Skin epidermis (tissue), 12 donors: ENCODE results near the gene COA1.
"Not testable (repeated sequence)": the region's sequence is repeated elsewhere in the genome, so short reads cannot be mapped to it uniquely, and the experiment has no call there.

ENCODE experiments used
- H3K27ac ChIP-seq, 21 experiments: fragments of 200-600 bp; sonication (generic) in 11 of 21; one replicate each; pipeline ENCODE4 v1.5.0; 2020; ENCODE audit warnings: mild to moderate bottlenecking in 3 of 21, inconsistent platforms in 2 of 21, moderate library complexity in 2 of 21
- H3K4me3 ChIP-seq, 7 experiments: fragments of 200-600 bp; sonication (generic) in 2 of 7; one replicate each; pipeline ENCODE4 v1.5.0; 2020; ENCODE audit warnings: inconsistent platforms in 2 of 7, mild to moderate bottlenecking in 2 of 7, moderate library complexity in 1 of 7

COA1 gene

DNA sequence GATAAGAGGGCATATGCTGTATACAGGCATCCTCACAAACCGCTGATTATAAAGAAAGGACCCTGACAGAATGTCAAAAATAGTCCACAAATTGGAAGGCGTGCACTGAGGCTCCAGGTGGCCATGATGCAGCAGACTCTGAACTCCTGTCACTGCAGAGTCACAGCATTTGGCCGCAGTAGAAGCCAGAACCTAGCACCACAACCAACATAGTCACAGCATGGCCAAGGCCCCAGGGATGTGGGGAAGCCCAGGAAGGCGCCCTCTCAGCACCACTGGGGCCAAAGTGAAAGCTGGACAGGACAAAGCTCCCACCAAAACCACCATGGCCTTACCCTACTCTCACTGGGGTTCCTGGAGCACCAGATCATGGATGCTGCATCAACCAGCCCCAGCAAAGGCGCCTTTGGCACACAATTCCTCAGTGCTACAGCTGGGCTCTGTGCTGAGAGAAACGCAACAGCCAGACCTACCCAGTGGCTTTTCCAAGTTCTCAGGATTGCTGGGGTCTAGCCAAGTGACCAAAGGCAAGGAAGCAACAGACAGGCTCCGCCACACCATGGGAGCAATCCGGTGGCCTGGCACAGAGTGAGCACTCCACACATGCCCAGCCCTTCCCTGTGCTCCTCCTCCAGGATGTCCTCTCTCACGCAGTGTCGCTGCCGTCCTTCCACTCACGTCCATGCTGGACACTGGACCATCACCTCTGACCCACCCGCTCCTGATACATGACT is 86.3 kb downstream of the COA1 start:
- Histone ChIP-seq H3K4me3 (no peak overlapping the region), H3K27ac (peak overlapping the region in 3 of 21 experiments; percentile 3 to 58 (median 16))

DNA sequence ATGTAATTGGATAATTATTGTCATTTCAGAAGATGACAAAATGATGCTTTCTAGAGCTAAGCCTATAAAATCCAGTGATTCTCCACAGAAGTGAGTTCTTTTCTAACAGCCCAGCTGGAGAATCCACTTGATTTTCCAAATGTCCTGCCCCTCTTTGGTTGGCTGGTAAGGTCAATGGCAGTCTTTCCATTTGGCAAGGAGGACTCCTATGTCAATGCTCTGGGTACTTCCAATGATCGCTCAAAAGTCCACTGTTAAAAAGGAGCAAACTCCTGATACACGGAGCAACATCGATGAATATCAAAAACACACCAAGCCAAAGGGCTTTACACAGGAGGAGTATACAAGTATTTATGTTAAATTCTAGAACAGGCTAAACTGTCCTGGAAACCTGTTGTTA is 88.6 kb downstream of the COA1 start:
- H3K27ac ChIP-seq, result peak overlapping the region in 13 of 21 experiments; percentile 20 to 72 (median 55)

DNA sequence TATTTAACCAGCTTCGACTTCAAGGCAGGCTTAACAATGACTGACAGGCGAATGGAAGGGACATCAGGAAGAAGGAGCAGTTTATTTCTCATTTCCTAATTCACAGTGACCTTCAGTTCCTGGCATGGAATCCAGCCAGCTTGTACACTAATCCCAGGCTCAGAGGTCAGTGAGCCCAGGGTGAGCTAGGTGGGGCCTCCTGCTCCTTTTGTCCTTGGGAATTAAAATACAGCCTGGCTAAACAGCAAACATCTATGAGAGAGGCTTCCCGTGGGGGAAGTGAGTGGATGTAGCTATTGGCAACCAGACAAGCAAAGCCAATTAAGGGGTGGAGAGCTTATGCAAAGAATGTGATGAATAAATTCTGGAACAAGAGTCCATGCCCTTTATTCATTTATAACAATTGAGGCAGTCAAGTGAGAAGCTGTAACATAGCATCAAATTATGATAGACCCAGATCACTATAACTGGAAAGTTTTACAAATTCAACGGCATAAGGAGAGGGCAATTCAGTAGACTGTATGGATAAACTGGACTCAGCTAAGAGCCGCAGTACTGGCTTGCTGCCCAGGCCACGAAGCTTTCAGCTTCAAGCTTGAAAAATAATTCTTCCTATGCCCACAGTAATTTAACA is 89.3 kb downstream of the COA1 start:
- H3K4me3 ChIP-seq, result no peak overlapping the region
- H3K27ac ChIP-seq, result peak overlapping the region in 14 of 21 experiments; percentile 20 to 72 (median 52)

More for the DNA sequence above, 88.6 kb downstream of the COA1 start:
- H3K4me3 ChIP-seq, result no peak overlapping the region

DNA sequence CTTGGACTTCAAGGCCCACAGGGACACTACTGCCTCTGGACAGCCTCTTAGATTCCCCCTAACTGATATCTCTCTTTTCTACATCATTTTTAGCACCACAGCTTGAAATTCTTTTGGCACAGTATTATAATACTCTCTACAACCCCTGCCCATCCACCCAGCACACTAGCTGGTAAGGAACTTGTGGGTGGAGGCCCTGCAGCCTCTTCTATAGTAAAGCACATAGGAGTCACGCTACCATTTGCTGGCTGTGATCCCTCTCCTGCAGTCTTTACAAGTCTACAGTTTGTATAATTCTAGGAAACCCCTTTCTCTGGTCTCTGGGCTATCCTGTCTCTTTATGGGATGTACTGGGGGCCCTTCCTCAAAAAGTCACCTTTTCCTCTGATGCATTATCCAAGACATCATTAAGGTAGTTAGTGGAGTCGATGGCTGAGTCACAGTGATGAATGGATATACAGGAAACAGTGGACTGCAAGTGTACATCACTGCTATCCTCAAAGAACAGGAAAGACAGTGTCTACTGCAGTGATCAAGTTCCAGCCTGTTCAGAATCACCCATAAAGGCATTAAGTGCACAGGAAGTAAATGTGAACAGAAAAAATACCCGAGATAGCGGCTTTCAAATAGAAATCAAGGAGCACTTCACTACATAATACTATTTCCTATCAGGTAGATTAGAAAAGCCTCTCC is 92.1 kb downstream of the COA1 start:
- H3K4me3 ChIP-seq, result no peak overlapping the region
- peak overlapping the region in 14 of 21 experiments; percentile 3 to 71 (median 52) for H3K27ac ChIP-seq

DNA sequence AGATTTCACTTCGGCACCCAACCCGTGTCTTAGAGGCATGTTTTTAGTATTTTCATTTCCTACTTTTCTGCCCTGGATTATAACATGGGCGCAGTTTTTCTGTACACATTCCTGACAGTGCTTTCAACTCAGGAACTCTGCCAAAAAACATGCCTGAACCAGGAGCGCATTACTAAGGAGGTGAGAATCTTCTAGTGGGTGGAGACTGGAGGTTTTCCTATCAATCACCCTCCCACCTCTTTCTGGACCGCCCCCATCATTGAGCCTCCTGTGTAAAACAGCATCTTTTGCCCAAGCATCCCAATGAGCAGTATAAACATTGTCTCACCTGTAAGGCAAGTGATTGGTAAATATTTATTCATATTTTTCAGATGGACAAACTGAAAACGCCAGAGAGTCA is 93.2 kb downstream of the COA1 start:
- H3K27ac ChIP-seq, result peak overlapping the region in 7 of 21 experiments; percentile 22 to 69 (median 54)
- H3K4me3 ChIP-seq, result no peak overlapping the region

DNA sequence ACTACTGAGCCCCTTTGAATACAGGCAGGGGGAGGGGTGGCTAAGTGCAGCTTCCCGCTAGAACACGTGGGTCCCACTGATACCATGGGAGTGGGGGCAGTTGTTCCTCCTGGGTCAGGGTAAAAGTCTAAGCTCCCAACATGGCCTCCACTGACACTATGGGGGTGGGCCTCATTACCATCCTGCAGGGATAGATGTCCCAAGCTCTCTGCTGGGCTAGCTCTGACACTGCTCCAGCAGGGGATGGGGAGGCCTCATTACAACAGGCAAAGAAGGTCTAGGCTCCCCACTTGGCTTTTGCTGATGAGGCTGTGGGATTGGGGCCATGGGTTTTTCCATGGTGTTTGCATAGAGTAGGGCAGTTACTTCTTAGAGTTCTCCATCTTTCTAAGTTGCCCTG is 94.9 kb downstream of the COA1 start:
- no peak overlapping the region for H3K4me3 ChIP-seq
- H3K27ac ChIP-seq, result no peak overlapping the region

DNA sequence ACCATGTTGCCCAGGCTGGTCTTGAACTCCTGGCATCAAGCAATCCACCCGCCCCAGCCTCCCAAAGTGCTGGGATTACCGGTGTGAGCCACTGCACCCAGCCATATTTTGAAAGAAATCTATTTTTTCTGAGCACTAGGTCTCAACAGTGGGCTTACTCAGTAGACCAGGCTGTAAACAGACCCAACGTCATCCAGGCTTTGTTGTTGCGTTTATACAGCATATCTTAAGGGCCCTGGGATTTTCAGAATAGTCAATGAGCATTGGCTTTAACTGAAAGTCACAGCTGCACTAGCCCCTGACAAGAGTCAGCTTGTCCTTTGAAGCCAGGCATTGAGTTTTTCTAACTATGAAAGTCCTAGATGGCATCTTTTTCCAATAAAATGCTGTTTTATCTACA is 96.6 kb downstream of the COA1 start:
- H3K27ac ChIP-seq, result no peak overlapping the region

DNA sequence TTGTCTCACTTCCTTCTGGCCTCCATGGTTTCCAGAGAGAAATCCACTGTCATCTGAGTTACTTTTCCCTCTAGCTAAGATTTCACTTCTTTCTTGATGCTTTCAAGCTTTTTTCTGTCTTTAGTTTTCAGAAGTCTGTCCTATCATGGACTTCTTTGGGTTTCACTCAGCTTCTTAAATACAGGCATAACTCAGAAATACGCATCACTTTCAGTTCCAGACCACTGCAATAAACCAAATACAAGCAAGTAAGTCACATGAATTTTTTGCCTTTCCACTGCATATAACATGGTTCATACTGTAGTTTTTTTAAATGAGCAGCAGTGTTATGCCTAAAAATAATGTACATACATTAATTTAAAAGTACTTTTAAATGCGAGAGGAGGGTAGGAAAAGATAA is 97.8 kb downstream of the COA1 start:
- Histone ChIP-seq H3K4me3 (no peak overlapping the region), H3K27ac (peak overlapping the region in 1 of 21 experiments; percentile 10)

More for the DNA sequence above, 96.6 kb downstream of the COA1 start:
- no peak overlapping the region for H3K4me3 ChIP-seq

DNA sequence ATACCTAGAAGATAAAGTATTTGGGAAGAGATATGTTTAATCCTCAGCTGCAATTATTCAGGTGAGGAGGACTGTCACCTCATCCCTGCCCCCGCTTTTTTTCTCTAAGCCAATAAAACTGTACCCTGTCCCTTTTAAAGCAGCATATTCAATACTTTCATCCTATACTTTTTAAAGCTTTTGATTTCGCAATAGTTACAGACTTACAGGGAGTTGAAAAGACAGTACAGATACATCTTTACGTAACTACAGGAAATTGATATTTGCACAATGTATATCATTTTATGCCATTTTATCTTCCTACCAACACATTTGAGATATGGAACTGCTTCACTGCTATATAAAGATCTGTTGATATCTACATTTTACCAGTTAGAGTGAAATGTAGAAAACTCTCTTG is 98.8 kb downstream of the COA1 start:
- no peak overlapping the region for H3K27ac ChIP-seq
- no peak overlapping the region for H3K4me3 ChIP-seq

DNA sequence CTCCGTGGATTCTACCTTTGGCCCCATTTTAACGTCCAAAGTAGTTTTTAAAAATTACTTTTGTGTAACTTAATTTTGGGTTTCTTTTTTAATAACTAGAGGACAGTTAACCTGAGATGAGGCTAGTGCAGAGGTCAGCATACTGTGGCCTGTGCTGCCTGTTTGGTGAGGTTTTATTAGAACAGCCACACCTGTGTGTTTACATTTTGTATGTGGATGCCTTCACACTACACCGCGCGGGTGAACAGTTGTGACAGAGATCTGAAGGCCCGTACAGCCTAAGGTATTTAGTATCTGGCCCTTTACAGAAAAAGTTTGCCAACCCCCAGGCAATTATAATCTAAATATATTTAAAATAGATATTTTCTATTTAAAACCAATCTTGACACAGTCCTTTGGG is 99.5 kb downstream of the COA1 start:
- no peak overlapping the region for H3K27ac ChIP-seq
- no peak overlapping the region for H3K4me3 ChIP-seq

DNA sequence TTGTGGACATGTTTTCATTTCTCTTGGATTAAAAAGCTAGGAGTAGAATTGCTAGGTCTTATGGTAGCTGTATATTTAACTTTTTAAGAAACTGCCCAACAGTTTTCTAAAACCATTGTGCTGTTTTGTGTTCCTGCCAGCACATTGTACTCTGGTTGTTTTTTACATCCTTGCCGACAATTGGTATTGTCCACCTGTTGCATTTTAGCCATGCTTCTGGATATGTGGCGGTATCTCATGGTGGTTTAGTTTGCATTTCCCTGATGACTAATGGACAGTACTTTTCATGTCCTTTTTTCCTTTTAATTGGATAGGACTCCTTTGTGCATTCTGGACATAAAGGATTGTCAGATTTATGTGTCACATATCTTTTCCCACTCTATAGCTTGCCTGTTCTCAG is 100.9 kb downstream of the COA1 start:
- Histone ChIP-seq H3K27ac (no peak overlapping the region), H3K4me3 (no peak overlapping the region)

DNA sequence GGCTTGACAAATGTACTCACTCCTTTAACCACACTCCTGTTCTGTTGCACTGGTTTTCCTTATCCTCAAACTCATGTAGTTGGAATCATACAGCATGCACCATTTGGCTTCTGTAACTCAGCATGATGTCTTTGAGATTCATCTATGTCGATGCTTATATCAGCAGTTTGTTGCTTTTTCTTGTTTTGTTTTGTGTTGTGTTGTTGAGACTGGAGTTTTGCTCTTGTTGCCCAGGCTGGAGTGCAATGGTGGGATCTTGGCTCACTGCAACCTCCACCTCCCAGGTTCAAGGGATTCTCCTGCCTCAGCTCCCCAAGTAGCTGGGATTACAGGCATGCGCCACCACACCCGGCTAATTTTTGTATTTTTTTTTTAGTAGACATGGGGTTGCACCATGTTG is 101.5 kb downstream of the COA1 start:
- H3K27ac ChIP-seq, H3K4me3 ChIP-seq: not testable (repeated sequence)

DNA sequence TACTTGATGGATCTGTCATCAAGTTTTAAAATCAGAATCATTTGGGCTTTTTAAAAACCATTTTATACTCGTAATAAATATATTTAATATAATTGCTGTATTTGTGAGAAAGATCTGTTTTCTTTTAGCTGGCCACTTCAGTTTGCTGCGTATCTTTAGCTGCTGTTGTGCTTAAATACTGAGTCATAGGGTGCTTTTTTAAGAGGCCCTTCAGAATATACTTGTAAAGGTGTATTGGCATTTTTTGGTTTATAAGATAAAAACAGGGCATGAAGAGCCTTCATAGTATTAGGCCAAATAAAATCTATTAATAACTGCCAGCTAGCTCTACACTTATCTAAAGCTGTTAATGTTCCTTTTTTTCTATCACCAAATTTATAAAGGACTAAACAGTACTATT is 102.6 kb downstream of the COA1 start:
- Histone ChIP-seq H3K27ac (peak overlapping the region in 1 of 21 experiments; percentile 12), H3K4me3 (no peak overlapping the region)

DNA sequence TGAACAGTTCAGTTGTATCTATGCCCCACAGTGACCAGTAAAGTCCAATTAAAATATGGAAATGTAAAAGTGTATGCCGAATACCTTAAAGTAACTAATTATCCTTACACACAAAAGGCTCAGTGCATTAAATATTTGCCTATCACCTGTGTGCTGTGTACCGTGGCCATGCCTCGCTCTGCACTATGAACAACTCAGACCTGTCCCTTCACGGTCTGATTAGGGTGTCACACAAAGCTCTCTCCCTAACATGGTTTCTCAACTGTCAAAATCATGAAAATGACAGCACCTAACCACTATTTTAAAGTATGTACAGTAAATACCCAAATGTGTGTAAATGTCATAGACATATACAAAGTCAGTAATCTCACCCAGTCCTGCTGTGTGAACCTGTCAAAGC is 103.3 kb downstream of the COA1 start:
- Histone ChIP-seq H3K27ac (peak overlapping the region in 1 of 21 experiments; percentile 47), H3K4me3 (no peak overlapping the region)

DNA sequence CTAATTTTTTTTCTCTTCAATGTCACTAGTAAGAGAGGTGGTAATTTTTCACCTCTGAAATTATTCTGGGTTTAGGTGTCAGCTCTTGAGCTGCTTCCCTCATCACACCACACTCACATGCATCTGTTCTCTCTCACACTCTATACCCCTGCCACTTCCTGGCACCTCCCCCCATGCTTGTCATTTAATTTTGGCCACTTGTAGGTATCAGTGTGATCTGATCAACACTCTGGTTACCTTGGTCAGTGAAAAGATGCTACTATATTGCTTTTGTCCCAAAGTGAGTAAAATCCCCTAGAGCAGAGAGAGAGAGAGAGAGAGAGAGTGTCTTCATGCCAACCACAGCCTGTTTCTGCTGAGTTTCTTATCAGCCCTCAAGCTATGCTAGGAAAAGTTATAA is 103.9 kb downstream of the COA1 start:
- no peak overlapping the region for H3K4me3 ChIP-seq
- peak overlapping the region in 1 of 21 experiments; percentile 47 for H3K27ac ChIP-seq

DNA sequence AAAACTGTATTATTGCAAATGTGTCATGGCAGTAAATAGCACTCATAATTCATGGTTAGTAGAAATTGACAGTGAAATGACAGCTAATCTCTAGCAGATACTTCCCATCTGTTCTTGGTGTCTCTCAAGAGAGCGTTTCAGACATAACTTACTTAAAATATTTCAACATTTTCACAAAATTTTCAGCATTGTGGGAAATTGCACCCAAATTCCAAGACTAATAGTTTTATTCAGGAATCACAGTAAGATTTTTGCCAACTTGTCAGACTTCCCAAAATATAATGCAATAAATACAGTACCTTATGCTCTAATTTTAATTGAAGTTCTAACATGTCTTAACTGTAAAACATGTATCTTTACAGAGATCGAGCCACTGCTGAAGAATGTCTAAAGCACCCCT is 105.2 kb downstream of the COA1 start:
- peak overlapping the region in 1 of 21 experiments; percentile 3 for H3K27ac ChIP-seq
- no peak overlapping the region for H3K4me3 ChIP-seq

DNA sequence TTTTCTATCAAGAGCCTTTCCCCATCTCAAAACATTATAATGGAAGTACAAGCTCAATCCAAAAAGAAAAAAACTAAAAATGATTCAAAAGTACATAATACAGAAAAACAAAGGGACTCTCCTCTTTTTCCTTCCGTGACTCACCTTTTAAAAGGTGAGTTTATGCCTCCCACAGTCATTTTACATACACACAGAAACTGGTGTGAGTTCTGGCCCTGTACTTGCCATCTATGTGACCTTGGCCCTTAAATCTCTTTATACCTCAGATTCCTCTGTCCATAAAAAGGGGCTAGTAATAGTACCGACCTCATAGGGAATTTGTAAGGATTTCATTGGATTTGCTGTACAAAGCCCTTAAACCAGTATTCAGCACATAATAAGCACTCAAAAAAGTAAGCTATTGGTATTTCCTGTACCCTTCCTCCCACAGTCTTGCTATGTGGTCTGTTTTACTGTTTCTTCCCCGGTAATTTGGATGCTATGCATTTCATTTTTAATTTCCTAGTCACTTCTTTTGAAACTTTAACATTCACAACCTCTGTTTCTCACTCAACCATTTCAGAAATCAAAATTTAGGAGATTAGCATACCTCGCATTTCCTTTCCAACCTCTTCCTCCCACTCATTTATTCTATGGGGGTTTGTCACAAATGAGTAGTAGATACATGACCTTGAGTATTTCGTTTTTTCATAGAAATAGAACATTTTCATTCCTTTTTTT is 107.4 kb downstream of the COA1 start:
- H3K27ac ChIP-seq, result peak overlapping the region in 1 of 21 experiments; percentile 20
- no peak overlapping the region for H3K4me3 ChIP-seq

DNA sequence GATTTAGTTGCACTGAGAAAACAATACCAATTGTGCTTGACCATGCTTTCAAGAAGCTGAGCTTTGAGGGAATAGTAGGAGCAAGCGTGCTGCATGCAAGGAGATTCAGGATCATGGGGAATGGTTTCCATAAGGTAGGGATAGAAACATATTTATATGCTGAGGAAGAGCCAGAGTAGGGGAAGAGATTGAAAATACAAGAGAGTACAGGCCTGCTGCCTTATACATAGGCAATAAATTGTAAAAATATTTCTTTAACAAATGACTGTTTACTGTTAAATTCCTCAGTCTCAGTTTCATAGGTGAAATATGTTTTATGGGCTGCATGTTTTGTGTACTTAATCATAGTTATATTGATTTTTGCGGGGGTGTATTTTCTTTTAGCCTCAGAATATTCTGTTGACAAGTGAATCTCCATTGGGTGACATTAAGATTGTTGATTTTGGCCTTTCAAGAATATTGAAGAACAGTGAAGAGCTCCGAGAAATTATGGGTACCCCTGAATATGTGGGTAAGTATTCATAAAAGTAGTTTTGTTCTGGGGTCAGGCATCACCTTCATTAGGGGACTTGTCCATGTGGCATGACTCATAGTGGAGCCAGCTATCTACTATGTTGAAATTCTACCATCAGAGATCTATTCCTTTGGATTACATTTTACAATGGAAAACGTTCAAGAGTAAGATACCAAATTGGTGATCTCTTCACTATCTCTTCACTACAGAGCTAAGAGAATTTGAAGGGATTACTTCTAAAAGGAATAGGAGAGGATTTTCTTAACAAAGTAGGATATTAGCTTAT is 109.9 kb downstream of the COA1 start:
- no peak overlapping the region for H3K4me3 ChIP-seq
- H3K27ac ChIP-seq, result no peak overlapping the region

DNA sequence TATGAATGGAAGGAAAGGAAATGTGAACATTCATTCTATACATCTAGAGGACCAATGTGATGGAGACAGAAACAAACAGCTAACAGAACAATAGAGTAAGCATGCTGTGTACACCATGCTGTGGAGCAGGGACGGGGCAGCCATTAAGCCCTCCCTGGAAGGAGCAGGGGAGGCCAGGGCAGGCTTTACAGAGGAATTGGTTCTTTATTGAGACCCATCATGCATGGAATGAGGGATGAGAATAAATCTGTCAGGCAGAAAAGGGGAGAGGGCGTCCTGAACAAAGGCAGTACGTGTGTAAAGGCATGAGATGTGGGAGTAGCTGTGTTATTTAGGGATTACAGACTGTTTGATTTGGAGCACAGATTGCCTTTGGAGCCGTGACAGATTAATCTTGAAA is 111.2 kb downstream of the COA1 start:
- H3K4me3 ChIP-seq, result no peak overlapping the region
- H3K27ac ChIP-seq, result peak overlapping the region in 1 of 21 experiments; percentile 1
